Esophagus muscularis mucosa (tissue), 4 donors: Measurements from ENCODE around the gene TP73. TPM values are rescaled to one million over a fixed set of nuclear protein-coding genes. Genes with fewer than 3 reads are reported as not detected.

Experiments
- DNase-seq: peaks from one replicate; pipeline ENCODE4 v3.0.0-alpha.2; 2017; ENCODE audit errors: extremely low spot score
- H3K27ac ChIP-seq, 4 donors: fragments of 200-600 bp; sonication (generic); replicated peaks in 1 of 4; 1 replicate in 3 of 4; 2 replicates in 1 of 4; pipeline ENCODE4 v1.5.1; 2016 to 2019; ENCODE audit warnings: mild to moderate bottlenecking in 1 of 4
- H3K27me3 ChIP-seq, 4 donors: fragments of 200-600 bp; sonication (generic); one replicate each; pipeline versions ENCODE4 v1.5.1 to v1.6.0; 2016 to 2019
- H3K36me3 ChIP-seq, 4 donors: fragments of 200-600 bp; sonication (generic); one replicate each; pipeline ENCODE4 v1.5.1; 2016 to 2019
- H3K4me1 ChIP-seq, 4 donors: fragments of 200-600 bp; sonication (generic); one replicate each; pipeline ENCODE4 v1.5.1; 2016 to 2019
- H3K4me3 ChIP-seq, 4 donors: fragments of 200-600 bp; sonication (generic); 1 replicate in 2 of 4; 2 replicates in 2 of 4; pipeline ENCODE4 v1.5.1; 2016 to 2019; ENCODE audit warnings: mild to moderate bottlenecking in 4 of 4, moderate library complexity in 1 of 4
- H3K9me3 ChIP-seq, 4 donors: fragments of 200-600 bp; sonication (generic); 1 replicate in 3 of 4; 2 replicates in 1 of 4; pipeline ENCODE4 v1.5.1; 2016 to 2019
- CTCF ChIP-seq, 3 experiments: fragments of 200-600 bp in 2 of 3; fragments of 450-650 bp in 1 of 3; sonication (generic) in 2 of 3; IDR thresholded peaks; one replicate each; pipeline ENCODE4 v1.5.1; 2017 to 2019; ENCODE audit warnings: antibody characterized with exemption in 3 of 3, mild to moderate bottlenecking in 2 of 3, moderate library complexity in 1 of 3
- EP300 ChIP-seq: sonication (generic); formaldehyde crosslinking; IDR thresholded peaks from one replicate; pipeline ENCODE4 v1.6.1; 2017; ENCODE audit warnings: antibody characterized with exemption
- POLR2A ChIP-seq: fragments of 450-650 bp; IDR thresholded peaks from one replicate; pipeline ENCODE4 v1.6.1; 2017; ENCODE audit warnings: antibody characterized with exemption, moderate library complexity, mild to moderate bottlenecking, low read depth
- POLR2AphosphoS5 ChIP-seq, 2 donors: sonication (generic); formaldehyde crosslinking; IDR thresholded peaks; one replicate each; pipeline ENCODE4 v1.6.1; 2017; ENCODE audit warnings: antibody characterized with exemption in 2 of 2
- WGBS: methylation state at CpG from one replicate; pipeline ENCODE4 v1.1.5; 2018; 5-methylcytosine and 5-hydroxymethylcytosine counted together
- intact Hi-C: fragments of 100-400 bp; cut with DNase I; formaldehyde crosslinking; loops from one replicate; pipeline ENCODE4 v1.15.1; 2023
- total RNA-seq, 4 donors: library from RNA; depleted of rRNA; stranded (reverse); fragments of >200 nt; gene quantifications; one replicate each; pipeline versions ENCODE4 v1.1.0 to v1.2.1, GENCODE V29; 2016

The TP73 gene
- total RNA-seq, 4 donors from 2014 or later = not detected

- Histone ChIP-seq H3K27me3 (peaks cover 0 to 71% (median 2%) of the 10 kb centered on the region in 4 donors), H3K4me3 (no peak overlapping the region), H3K4me1 (peaks cover 0 to 10% (median 7%) of the 10 kb centered on the region in 4 donors), H3K36me3 (no peaks in the 10 kb centered on the region), H3K27ac (no peak overlapping the region), H3K9me3 (no peaks in the 10 kb centered on the region)
- TF ChIP-seq POLR2A = no peak
- no peak for TF ChIP-seq CTCF (IDR thresholded peaks at IDR 0.05)
- TF ChIP-seq EP300 = no peak
- no peak for TF ChIP-seq POLR2AphosphoS5 (IDR thresholded peaks at IDR 0.05)
- intact Hi-C loops = no loop called here
- WGBS = no CpG with 5 or more reads among the region's 14 CpGs
- no peak for DNase-seq
Measured at GRCh38 chr1:3685222-3685621, 32.9 kb downstream of the TP73 start.

GRCh38 chr1:3685906-3686305 is 33.6 kb downstream of the TP73 start:
- H3K4me1 ChIP-seq = peaks cover 0 to 10% (median 7%) of the 10 kb centered on the region in 4 donors
- TF ChIP-seq POLR2A = no peak
- no peak for TF ChIP-seq CTCF (IDR thresholded peaks at IDR 0.05)
- TF ChIP-seq POLR2AphosphoS5 (IDR thresholded peaks at IDR 0.05) = no peak
- TF ChIP-seq EP300 = no peak
- H3K27ac ChIP-seq = no peak overlapping the region
- H3K9me3 ChIP-seq = no peaks in the 10 kb centered on the region
- intact Hi-C loops = no loop called here
- DNase-seq = no peak
- peaks cover 0 to 68% (median 2%) of the 10 kb centered on the region in 4 donors for H3K27me3 ChIP-seq
- WGBS = 90% methylated on average over 2 of the region's 19 CpGs
- H3K36me3 ChIP-seq = no peaks in the 10 kb centered on the region
- no peak overlapping the region for H3K4me3 ChIP-seq

GRCh38 chr1:3687504-3687903 is 35.2 kb downstream of the TP73 start:
- intact Hi-C loops = no loop called here
- DNase-seq = no peak
- Histone ChIP-seq H3K4me3 (no peak overlapping the region), H3K27ac (no peak overlapping the region), H3K27me3 (peaks cover 0 to 66% (median 2%) of the 10 kb centered on the region in 4 donors), H3K4me1 (peaks cover 0 to 10% (median 7%) of the 10 kb centered on the region in 4 donors), H3K9me3 (no peaks in the 10 kb centered on the region), H3K36me3 (no peaks in the 10 kb centered on the region)
- TF ChIP-seq POLR2A (no peak), EP300 (no peak), CTCF (IDR thresholded peaks at IDR 0.05) (no peak), POLR2AphosphoS5 (IDR thresholded peaks at IDR 0.05) (no peak)
- 86% methylated on average over 10 of the region's 12 CpGs for WGBS

GRCh38 chr1:3688356-3689137 is 36.2 kb downstream of the TP73 start:
- WGBS = 68% methylated on average over 23 of the region's 29 CpGs

More at GRCh38 chr1:3688356-3689137, 36.2 kb downstream of the TP73 start:
- Histone ChIP-seq H3K27ac (no peak overlapping the region), H3K9me3 (no peaks in the 10 kb centered on the region), H3K4me3 (no peak overlapping the region), H3K4me1 (peaks cover 0 to 10% (median 7%) of the 10 kb centered on the region in 4 donors), H3K36me3 (no peaks in the 10 kb centered on the region), H3K27me3 (peaks cover 0 to 65% (median 2%) of the 10 kb centered on the region in 4 donors)
- TF ChIP-seq CTCF (IDR thresholded peaks at IDR 0.05) (no peak), EP300 (no peak), POLR2A (no peak), POLR2AphosphoS5 (IDR thresholded peaks at IDR 0.05) (no peak)
- DNase-seq = no peak
- intact Hi-C loops = no loop called here
